ENCODE data around the gene TMEM54.

GRCh38 chr1:32897082-32898049 lies 3.8 kb downstream of the TMEM54 start:
- TF ChIP-seq CTCF (IDR thresholded peaks at IDR 0.05; ENCODE audit: low read length) = no peak
- TF ChIP-seq EZH2phosphoT487 (IDR thresholded peaks at IDR 0.05; ENCODE audit: low read length) = no peak

Measured in MM.1S (cell line).